H1 (cell line): ENCODE results near the gene GLIPR2. TPM values are rescaled to one million over a fixed set of nuclear protein-coding genes. Genes with fewer than 3 reads are reported as not detected.

Source experiments
- CTCF ChIA-PET: fragments of 300-600 bp; sonication (Branson Sonifier 250); formaldehyde crosslinking; loops from one replicate; lab custom pipeline; 2021; ENCODE audit not compliant: partially characterized antibody; lab: Charles Lee
- POLR2A ChIA-PET: fragments of 300-600 bp; sonication (Branson Sonifier 250); formaldehyde crosslinking; loops from one replicate; lab custom pipeline; 2021; ENCODE audit warnings: inconsistent platforms; ENCODE audit not compliant: partially characterized antibody; lab: Charles Lee
- DNase-seq, 2 experiments: peaks; one replicate each; pipeline versions ENCODE4 v3.0.0 to v3.0.0-alpha.2; 2010 to 2022; ENCODE audit warnings: low spot score in 2 of 2, low read depth in 1 of 2, mixed read lengths in 1 of 2
- FAIRE-seq: peaks from 2 replicates; lab custom pipeline; 2011; peaks lifted over from hg19 to GRCh38; lab: Jason Lieb, UNC
- H2AFZ ChIP-seq: 2 replicates; pipeline ENCODE4 v1.8.1; 2012; ENCODE audit warnings: low read length, inconsistent platforms
- H2AK5ac ChIP-seq: 2 replicates; pipeline ENCODE4 v1.6.1; 2013; ENCODE audit warnings: low read depth, low read length
- H2BK120ac ChIP-seq: replicated peaks from 2 replicates; pipeline ENCODE3; 2013; ENCODE audit warnings: low read depth, low read length, inconsistent platforms
- H2BK12ac ChIP-seq: 2 replicates; pipeline ENCODE4 v1.6.1; 2013; ENCODE audit warnings: low read depth, low read length
- H2BK15ac ChIP-seq: 2 replicates; pipeline ENCODE4 v1.6.1; 2013; ENCODE audit warnings: low read length
- H2BK20ac ChIP-seq: 2 replicates; pipeline ENCODE4 v1.6.1; 2013; ENCODE audit warnings: low read length
- H2BK5ac ChIP-seq: 2 replicates; pipeline ENCODE4 v1.6.1; 2013; ENCODE audit warnings: low read depth, low read length
- H3K14ac ChIP-seq: 2 replicates; pipeline ENCODE4 v1.6.1; 2013; ENCODE audit warnings: inconsistent platforms; ENCODE audit not compliant: insufficient read length
- H3K18ac ChIP-seq: 2 replicates; pipeline ENCODE4 v1.6.1; 2013; ENCODE audit warnings: low read length; ENCODE audit errors: extremely low read depth
- H3K23ac ChIP-seq: 2 replicates; pipeline ENCODE4 v1.6.1; 2013; ENCODE audit warnings: inconsistent platforms; ENCODE audit not compliant: insufficient read length
- H3K23me2 ChIP-seq: 2 replicates; pipeline ENCODE4 v1.6.1; 2013; ENCODE audit warnings: low read depth, low read length
- H3K27ac ChIP-seq: 2 replicates; pipeline ENCODE4 v1.6.1; 2011; ENCODE audit warnings: low read depth, low read length, inconsistent platforms
- H3K27me3 ChIP-seq, 4 experiments: replicated peaks in 1 of 4; 1 replicate in 1 of 4; 2 replicates in 3 of 4; pipeline versions ENCODE4 v1.6.1 to v1.8.1; 2011 to 2013; ENCODE audit warnings: low read length in 3 of 4, mild to moderate bottlenecking in 3 of 4, inconsistent platforms in 2 of 4, mixed read lengths in 2 of 4, moderate library complexity in 1 of 4; ENCODE audit not compliant: control insufficient read depth in 3 of 4, insufficient read depth in 3 of 4; ENCODE audit errors: extremely low read depth in 1 of 4
- H3K36me3 ChIP-seq, 4 experiments: 2 replicates each; pipeline versions ENCODE4 v1.6.1 to v1.8.1; 2011 to 2013; ENCODE audit warnings: mild to moderate bottlenecking in 4 of 4, low read length in 3 of 4, moderate library complexity in 2 of 4, control low read depth in 1 of 4, inconsistent platforms in 1 of 4; ENCODE audit not compliant: insufficient read depth in 4 of 4, control insufficient read depth in 2 of 4
- H3K4ac ChIP-seq: replicated peaks from 2 replicates; pipeline ENCODE3; 2013; ENCODE audit warnings: low read length, low read depth, mixed read lengths, inconsistent platforms; ENCODE audit not compliant: insufficient read length
- H3K4me1 ChIP-seq, 4 experiments: replicated peaks in 1 of 4; 1 replicate in 1 of 4; 2 replicates in 3 of 4; pipeline versions ENCODE4 v1.6.1 to v1.8.1; 2011 to 2013; ENCODE audit warnings: low read length in 3 of 4, inconsistent platforms in 2 of 4, mixed read lengths in 1 of 4; ENCODE audit not compliant: insufficient read depth in 4 of 4, control insufficient read depth in 3 of 4
- H3K4me2 ChIP-seq, 2 experiments: 2 replicates each; pipeline versions ENCODE4 v1.6.1 to v1.8.1; 2011 to 2013; ENCODE audit warnings: low read depth in 2 of 2, low read length in 2 of 2, control low read depth in 1 of 2, inconsistent platforms in 1 of 2, mild to moderate bottlenecking in 1 of 2; ENCODE audit not compliant: insufficient read depth in 1 of 2
- H3K4me3 ChIP-seq, 4 experiments: fragments of 200-600, 300-600 bp in 1 of 4; sonication (generic), shearing (Covaris generic), sonication (Bioruptor Twin) in 1 of 4; 2 replicates each; pipeline versions ENCODE4 v1.5.1 to v1.8.1; 2011 to 2016; ENCODE audit warnings: low read length in 4 of 4, low read depth in 3 of 4, control low read depth in 2 of 4, inconsistent platforms in 2 of 4, mild to moderate bottlenecking in 2 of 4, mixed read lengths in 1 of 4, moderate library complexity in 1 of 4; ENCODE audit not compliant: insufficient read depth in 2 of 4; ENCODE audit errors: extremely low read depth in 1 of 4
- H3K56ac ChIP-seq: replicated peaks from 2 replicates; pipeline ENCODE3; 2013; ENCODE audit warnings: low read depth, mild to moderate bottlenecking, mixed read lengths, low read length, inconsistent platforms; ENCODE audit not compliant: insufficient read length
- H3K79me1 ChIP-seq: 2 replicates; pipeline ENCODE4 v1.6.1; 2013; ENCODE audit warnings: low read depth, low read length, control low read depth
- H3K79me2 ChIP-seq, 2 experiments: 2 replicates each; pipeline versions ENCODE4 v1.6.1 to v1.8.1; 2012 to 2013; ENCODE audit warnings: low read length in 2 of 2, mild to moderate bottlenecking in 2 of 2, inconsistent platforms in 1 of 2; ENCODE audit not compliant: insufficient read depth in 2 of 2, control insufficient read depth in 1 of 2
- H3K9ac ChIP-seq, 4 experiments: replicated peaks in 1 of 4; 1 replicate in 1 of 4; 2 replicates in 3 of 4; pipeline versions ENCODE4 v1.6.1 to v1.8.1; 2011 to 2013; ENCODE audit warnings: low read depth in 3 of 4, low read length in 3 of 4, control low read depth in 2 of 4, mild to moderate bottlenecking in 2 of 4, moderate library complexity in 2 of 4, inconsistent platforms in 1 of 4; ENCODE audit errors: extremely low read depth in 1 of 4
- H3K9me3 ChIP-seq, 2 experiments: 2 replicates each; pipeline versions ENCODE4 v1.6.1 to v1.8.1; 2012 to 2013; ENCODE audit warnings: mild to moderate bottlenecking in 2 of 2, moderate library complexity in 2 of 2, control low read depth in 1 of 2, inconsistent platforms in 1 of 2, low read depth in 1 of 2, low read length in 1 of 2, mixed read lengths in 1 of 2; ENCODE audit not compliant: insufficient read depth in 2 of 2
- H4K20me1 ChIP-seq, 2 experiments: replicated peaks in 1 of 2; 2 replicates each; pipeline versions ENCODE3 to v1.8.1; 2011 to 2013; ENCODE audit warnings: inconsistent platforms in 2 of 2, low read length in 2 of 2, mild to moderate bottlenecking in 1 of 2; ENCODE audit not compliant: insufficient read depth in 2 of 2, control insufficient read depth in 1 of 2
- H4K5ac ChIP-seq: 2 replicates; pipeline ENCODE4 v1.6.1; 2013; ENCODE audit warnings: low read length, low read depth, mixed read lengths, inconsistent platforms; ENCODE audit not compliant: insufficient read length
- H4K8ac ChIP-seq: 2 replicates; pipeline ENCODE4 v1.8.0; 2013; ENCODE audit warnings: mild to moderate bottlenecking, moderate library complexity, low read length, inconsistent platforms; ENCODE audit not compliant: insufficient read depth; ENCODE audit errors: extremely low read depth
- H4K91ac ChIP-seq: replicated peaks from 2 replicates; pipeline ENCODE3; 2013; ENCODE audit warnings: low read length, mixed read lengths, inconsistent platforms; ENCODE audit not compliant: insufficient read length
- POLR2A ChIP-seq, 2 experiments: IDR thresholded peaks; 1 replicate in 1 of 2; 2 replicates in 1 of 2; pipeline ENCODE4 v1.6.1; 2011; ENCODE audit warnings: low read depth in 2 of 2, low read length in 2 of 2, mild to moderate bottlenecking in 2 of 2; ENCODE audit errors: control extremely low read depth in 1 of 2
- RAD21 ChIP-seq, 2 experiments: IDR thresholded peaks in 1 of 2; conservative IDR thresholded peaks in 1 of 2; 2 replicates each; pipeline ENCODE4 v1.6.1; 2011; ENCODE audit warnings: low read depth in 2 of 2, low read length in 2 of 2, improper control_type of control experiment in 1 of 2, inconsistent platforms in 1 of 2, mild to moderate bottlenecking in 1 of 2, moderate library complexity in 1 of 2
- RNF2 ChIP-seq: fragments of 200-900, 300-1000 bp; sonication (generic); IDR thresholded peaks from 2 replicates; pipeline ENCODE4 v1.7.1; 2016; ENCODE audit warnings: borderline replicate concordance, low read depth, mild to moderate bottlenecking, antibody characterized with exemption, low read length; ENCODE audit not compliant: poor library complexity, severe bottlenecking; ENCODE audit errors: missing control alignments
- WGBS, 2 experiments: shearing (Covaris generic) in 1 of 2; methylation state at CpG; one replicate each; pipeline versions ENCODE4 v1.1.6 to v1.1.7; 2013 to 2015; ENCODE audit warnings: low lambda C conversion rate in 2 of 2, mixed read lengths in 2 of 2, inconsistent platforms in 1 of 2, low coverage in 1 of 2, missing lambda C conversion rate in 1 of 2; ENCODE audit not compliant: insufficient replicate concordance in 2 of 2, insufficient coverage in 1 of 2, insufficient read length in 1 of 2; ENCODE audit errors: extremely low coverage in 1 of 2, missing lambda C conversion rate in 1 of 2; 5-methylcytosine and 5-hydroxymethylcytosine counted together
- polyA plus RNA-seq, 7 experiments: library from polyadenylated mRNA; depleted of rRNA in 3 of 7; stranded (reverse) in 5 of 7; unstranded in 2 of 7; fragments of >200 nt in 5 of 7; fragments of 200-250 nt in 2 of 7; gene quantifications; 1 replicate in 5 of 7; 2 replicates in 1 of 7; 4 replicates in 1 of 7; pipeline versions ENCODE4 v1.2.1 to v1.2.3, GENCODE V29; 2011 to 2013; ENCODE audit warnings: missing spikeins in 2 of 7, mixed read lengths in 2 of 7
- total RNA-seq: library from RNA; stranded (reverse); fragmentation: NEBNext Ultra II Directional; extraction: Animal tissue kit (Norgen Biotek cat#: 25700); gene quantifications from 2 replicates; pipeline ENCODE4 v1.2.1, GENCODE V29; 2021

GLIPR2 gene
- total and polyA plus RNA-seq, 2 of the 8 experiments (the other 6 are each of a cell fraction or from before 2014, with no cell fraction given): 7.9 to 12.0 TPM

GRCh38 chr9:36132086-36132485, 4.4 kb upstream of the GLIPR2 start:
- peaks cover 12% of the 10 kb centered on the region for H3K23me2 ChIP-seq
- CTCF ChIA-PET: interaction anchor here (0.6 to 1.5 kb wide), 2 partner anchors 13 to 35 kb away, joined by 3 to 5 read pairs; no protein-coding TSS in a partner anchor

More at GRCh38 chr9:36132086-36132485, 4.4 kb upstream of the GLIPR2 start:
- no peak overlapping the region for H3K23ac ChIP-seq
- H3K9ac ChIP-seq: no peak overlapping the region
- no peaks in the 10 kb centered on the region for H3K79me1 ChIP-seq
- no peak overlapping the region for H2BK120ac ChIP-seq
- H3K14ac ChIP-seq: no peak overlapping the region
- no peak overlapping the region for H3K18ac ChIP-seq
- H4K5ac ChIP-seq: peak overlapping the region; percentile 48
- H3K4me3 ChIP-seq: peak overlapping the region in 1 of 4 experiments; percentile 25; a peak in 1 of 8 replicates
- no peak overlapping the region for H4K91ac ChIP-seq
- no peak overlapping the region for H3K56ac ChIP-seq
- no peak overlapping the region for H2BK5ac ChIP-seq
- H3K27me3 ChIP-seq: peaks cover 1 to 30% (median 27%) of the 10 kb centered on the region in 4 experiments
- no peak overlapping the region for H2BK15ac ChIP-seq
- POLR2A ChIA-PET: no interaction called here
- no peak overlapping the region for H2BK20ac ChIP-seq
- H3K36me3 ChIP-seq: no peaks in the 10 kb centered on the region; a peak in 1 of 8 replicates
- no peaks in the 10 kb centered on the region for H3K9me3 ChIP-seq
- peak overlapping the region; percentile 6 to 59; a peak in 2 of 4 replicates for H3K4me2 ChIP-seq
- no peak overlapping the region for H4K8ac ChIP-seq
- H3K4me1 ChIP-seq: peaks cover 0 to 9% (median 6%) of the 10 kb centered on the region in 4 experiments; a peak in 6 of 7 replicates
- H4K20me1 ChIP-seq: peaks cover 0 to 4% of the 10 kb centered on the region in 2 experiments
- whole genome bisulfite sequencing, 2 experiments: 39% methylated on average over 3 of the region's 3 CpGs; no CpG with 5 or more reads in 1 of the 2 experiments
- TF ChIP-seq POLR2A (IDR thresholded peaks at IDR 0.05; ENCODE audit: control extremely low read depth in 1 of 2, low read depth in 2 of 2, low read length in 2 of 2) (no peak), RNF2 (no peak), RAD21 (IDR thresholded peaks at IDR 0.05 in 1 of 2, conservative IDR thresholded peaks at IDR 0.05 in 1 of 2; ENCODE audit: low read depth in 2 of 2, low read length in 2 of 2) (no peak)
- peak overlapping the region; percentile 62; the same call in 1 of the 2 replicates for H2AFZ ChIP-seq
- H2BK12ac ChIP-seq: no peak overlapping the region
- FAIRE-seq (no peak), DNase-seq (no peak)
- H3K4ac ChIP-seq: no peak overlapping the region
- no peak overlapping the region for H3K27ac ChIP-seq
- no peak overlapping the region for H2AK5ac ChIP-seq
- no peaks in the 10 kb centered on the region for H3K79me2 ChIP-seq
